Stimulated activated CD4-positive, alpha-beta T cell treated with anti-CD3 and anti-CD28 coated beads, Interleukin-4, amount 100 ng/mL, for 1 hour (primary cell): ENCODE results near the gene ITGBL1.

Source experiments
- DNase-seq: peaks from one replicate; pipeline ENCODE4 v3.0.0-alpha.2; 2020

Gene ITGBL1

DNA sequence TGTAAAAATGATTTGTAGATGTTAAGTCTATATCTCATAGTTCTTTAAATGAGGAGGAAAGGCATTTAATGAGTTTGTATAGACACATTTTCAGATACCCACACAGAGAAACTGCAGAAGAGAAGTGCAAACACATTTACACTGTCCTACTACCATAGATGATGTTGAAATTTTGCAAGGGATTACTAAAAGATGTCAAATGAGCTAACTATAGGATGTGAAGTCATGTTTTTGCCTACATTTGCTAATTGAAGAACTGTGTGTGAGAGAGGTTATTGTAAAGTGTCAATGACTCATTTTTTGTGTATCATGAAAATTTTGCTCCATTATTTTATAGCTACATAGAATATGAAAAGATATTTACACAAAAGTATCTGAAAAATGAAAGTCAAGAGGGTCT lies 178.9 kb downstream of the ITGBL1 start:
- DNase-seq, result no peak

DNA sequence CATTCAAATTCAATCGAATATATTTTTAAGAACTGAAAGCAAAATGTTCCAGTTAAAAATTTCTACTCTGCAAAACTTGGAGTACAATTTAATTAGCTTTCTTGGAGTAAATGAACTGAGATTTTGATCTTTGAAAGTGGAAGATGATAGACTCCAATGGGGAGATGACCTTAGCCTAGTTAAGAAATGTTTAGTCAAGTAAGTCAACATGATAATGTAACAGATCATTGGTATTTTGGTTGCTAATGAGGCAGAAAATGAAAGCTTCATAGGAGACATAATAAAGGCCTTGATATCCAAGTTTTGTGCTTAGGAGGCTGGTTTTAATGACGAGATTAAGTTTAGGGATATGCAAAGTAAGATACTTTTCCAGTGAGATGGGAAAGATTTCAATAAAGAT lies 181.7 kb downstream of the ITGBL1 start:
- no peak for DNase-seq

- DNase-seq, result no peak
These were observed 187.2 kb downstream of the ITGBL1 start for GRCh38 chr13:101639711-101640110.

DNA sequence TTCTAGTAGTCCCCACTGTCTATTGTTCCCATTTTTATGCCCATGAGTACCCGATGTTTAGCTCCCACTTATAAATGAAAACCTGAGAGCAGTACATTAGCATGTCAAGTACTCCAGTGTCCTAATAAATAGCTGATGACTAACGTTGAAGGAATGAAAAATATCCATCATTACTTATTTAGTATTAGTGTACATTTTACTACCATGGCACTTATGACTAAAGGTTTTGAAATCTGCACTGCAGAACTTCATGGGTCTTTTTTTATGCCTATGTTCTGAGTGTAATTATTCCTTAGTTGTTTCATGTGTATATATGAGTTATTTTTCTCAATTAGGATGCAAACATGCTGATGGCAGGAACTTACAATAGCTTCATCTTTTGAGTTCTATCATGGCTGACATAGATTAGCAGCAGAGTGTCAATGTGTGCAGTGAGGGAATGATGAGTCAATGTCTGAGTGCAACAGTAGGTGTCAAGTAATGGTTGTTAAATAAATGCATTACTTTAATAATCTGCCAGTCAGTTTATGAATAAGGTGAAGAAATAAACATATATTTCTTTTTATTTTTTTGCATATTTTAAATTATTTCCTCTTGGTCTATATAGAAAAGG lies 188.4 kb downstream of the ITGBL1 start:
- no peak for DNase-seq

DNA sequence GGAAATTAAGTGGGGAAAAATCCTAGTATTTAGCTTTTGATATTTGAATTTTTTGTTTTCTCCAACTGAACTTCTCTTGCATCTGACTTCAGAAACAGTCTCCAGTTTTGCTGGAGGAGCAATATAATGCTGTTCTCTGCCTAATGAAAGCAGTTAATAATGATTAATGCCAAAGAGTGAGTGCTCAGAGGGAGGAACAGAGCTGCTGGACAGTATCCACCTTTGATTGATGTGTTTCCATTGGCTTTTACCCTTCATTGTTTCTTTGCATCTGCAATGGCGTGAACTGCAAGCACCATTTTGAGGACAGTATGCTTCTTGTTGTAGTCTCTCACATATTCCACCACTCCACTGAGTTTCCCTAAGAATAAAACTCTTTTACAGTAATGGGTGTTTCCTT lies 193.4 kb downstream of the ITGBL1 start:
- DNase-seq, result no peak

DNA sequence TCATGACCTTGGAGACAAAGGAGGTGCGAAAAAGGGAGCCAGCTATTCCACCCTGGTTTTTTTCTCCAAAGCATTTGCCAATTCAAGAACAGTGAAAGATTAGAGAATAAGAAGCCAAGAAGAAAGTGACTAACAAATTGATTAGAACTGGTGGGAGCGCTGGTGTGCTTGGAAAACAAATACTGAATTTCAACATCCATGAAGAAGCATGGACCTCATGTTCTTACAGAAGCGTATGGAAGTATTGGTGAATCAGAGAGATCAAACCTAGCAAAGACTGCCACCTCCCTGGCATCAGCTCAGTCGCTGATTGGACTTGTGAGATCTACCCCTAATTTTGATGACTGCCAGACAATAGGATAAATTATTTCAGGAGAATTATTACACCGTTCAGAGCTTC lies 195.3 kb downstream of the ITGBL1 start:
- no peak for DNase-seq

GRCh38 chr13:101648766-101649487 lies 196.5 kb downstream of the ITGBL1 start:
- no peak for DNase-seq

GRCh38 chr13:101649488-101650126 lies 197.1 kb downstream of the ITGBL1 start:
- no peak for DNase-seq

- DNase-seq, result no peak
These were observed 202.4 kb downstream of the ITGBL1 start for GRCh38 chr13:101654883-101655282.

GRCh38 chr13:101655435-101655834 lies 203.0 kb downstream of the ITGBL1 start:
- DNase-seq, result no peak

DNA sequence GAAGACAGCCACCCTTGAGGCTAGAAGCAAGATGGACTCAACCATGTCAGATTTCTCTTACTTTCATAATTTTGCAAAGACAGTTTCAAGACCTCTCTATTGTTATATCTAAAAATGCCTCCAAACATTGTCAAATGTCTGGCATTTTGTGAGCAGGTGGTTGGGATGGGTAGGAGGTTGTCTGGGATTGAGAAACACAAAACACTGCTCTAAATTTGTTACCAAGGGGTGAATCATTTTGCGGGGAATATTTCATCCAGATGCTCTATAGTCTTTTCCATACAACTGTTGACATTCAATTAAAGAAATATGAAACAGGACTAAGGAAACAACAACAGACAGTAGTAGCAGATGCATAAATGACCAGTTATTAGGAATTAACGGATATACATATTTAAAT lies 208.2 kb downstream of the ITGBL1 start:
- no peak for DNase-seq

DNA sequence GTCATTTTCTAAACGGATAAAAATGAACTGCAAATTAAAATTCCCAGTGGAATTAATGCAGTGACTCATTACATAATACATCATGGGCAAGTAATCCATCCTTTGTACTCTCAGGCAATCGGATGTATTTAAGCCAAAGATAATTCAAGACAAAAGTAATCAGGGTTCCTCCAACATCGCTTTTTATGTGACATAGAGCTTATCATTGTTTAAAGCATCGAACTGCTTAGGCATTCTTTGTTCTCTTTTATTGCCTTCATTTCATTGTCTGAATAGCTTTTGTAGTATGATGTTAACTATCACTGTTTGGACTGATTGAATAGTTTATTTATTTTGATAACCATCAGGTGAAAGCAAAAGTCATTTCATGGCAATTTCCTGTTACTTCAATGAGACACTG lies 209.4 kb downstream of the ITGBL1 start:
- DNase-seq, result no peak

DNA sequence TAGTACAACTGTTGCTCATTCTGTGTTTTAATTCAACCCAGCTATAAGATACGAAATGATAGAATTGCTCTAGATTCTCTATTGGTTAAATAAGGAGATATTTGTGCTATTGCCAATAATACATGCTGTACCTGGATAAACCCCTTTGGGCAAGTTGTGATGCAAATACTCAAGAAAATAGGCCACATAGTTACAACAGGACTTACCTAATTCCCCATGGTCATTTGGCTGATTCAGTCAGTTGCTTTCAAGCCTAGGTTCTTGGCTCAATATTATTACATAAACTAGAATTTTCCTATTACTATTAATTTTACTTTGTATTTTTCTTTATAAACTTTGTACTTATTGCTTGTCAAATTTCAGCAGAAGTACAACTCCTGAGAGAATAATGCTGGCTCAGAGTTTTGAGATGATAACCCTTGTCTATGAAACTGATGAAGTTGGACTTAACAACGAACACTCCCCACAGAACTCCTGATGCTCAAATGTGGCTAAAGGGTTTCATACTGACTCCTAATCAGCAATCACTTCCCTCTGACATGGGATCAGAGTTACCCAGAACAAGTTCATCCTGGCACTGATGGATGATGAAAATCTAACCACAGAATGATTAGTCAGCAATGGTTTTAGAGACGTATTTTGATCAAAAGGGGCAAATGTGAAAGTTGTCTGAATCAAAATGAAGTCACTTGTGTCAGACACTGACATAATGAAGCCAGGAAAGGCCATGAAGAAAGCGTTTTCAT lies 221.1 kb downstream of the ITGBL1 start:
- DNase-seq, result no peak

DNA sequence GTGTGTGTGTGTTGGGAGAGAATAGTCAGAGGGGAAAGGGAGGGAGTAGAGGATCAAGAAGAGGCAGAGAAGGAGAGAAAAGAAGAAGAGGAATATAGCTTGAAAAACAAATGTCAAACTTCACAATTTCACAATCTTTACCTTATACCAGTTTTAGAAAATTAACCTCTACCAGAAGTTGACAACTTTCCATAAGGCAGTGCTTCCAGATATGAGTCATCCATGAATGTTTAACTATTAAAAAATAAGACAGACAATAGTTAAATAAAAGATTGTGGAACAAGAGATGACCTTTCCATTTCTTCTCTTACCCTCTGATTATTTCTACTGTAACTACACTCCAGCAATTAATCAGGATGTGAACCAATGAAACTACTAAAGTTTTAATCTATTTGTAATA lies 229.4 kb downstream of the ITGBL1 start:
- no peak for DNase-seq

DNA sequence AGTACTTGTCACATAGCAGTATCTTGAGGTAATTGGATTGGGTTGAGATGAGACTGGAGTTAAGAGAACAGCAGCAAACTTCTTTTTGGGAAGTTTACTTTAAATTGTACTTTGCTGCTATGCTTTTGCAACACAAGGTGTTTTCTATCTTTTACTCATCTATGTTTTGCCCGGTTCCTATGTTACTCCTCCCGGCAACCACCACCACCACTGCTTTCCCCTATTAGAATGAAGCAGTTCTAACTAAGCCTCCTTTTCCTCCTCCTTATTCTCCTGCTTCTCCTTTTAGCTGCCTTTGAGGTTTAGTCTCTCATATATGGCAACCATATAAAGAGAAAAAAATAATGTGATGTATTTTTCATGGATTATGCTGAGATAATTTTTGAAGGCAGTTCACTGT lies 233.5 kb downstream of the ITGBL1 start:
- DNase-seq, result no peak

DNA sequence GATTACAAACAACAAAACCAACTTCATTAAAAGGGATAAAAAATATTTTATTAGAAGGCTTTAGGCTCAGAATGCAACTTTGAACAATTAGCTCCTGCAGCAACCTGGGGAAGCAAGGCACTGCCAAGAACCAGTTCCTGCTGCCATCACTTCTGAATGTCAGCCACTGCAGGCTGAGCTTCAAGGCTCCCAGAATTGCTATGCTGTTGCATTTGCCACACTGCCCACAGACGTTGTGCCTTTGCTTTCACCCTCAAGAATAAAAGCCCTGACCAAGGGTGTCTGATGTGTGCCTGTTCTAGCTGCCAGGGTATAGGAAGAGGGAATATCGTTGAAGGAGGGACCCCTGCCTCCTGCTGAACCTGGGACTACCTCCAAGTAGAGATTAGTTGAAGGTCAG lies 238.4 kb downstream of the ITGBL1 start:
- no peak for DNase-seq

- no peak for DNase-seq
These were observed 238.9 kb downstream of the ITGBL1 start for GRCh38 chr13:101691341-101691860.

GRCh38 chr13:101695870-101696516 lies 243.5 kb downstream of the ITGBL1 start:
- no peak for DNase-seq

- no peak for DNase-seq
These were observed 245.3 kb downstream of the ITGBL1 start for GRCh38 chr13:101697745-101698144.

DNA sequence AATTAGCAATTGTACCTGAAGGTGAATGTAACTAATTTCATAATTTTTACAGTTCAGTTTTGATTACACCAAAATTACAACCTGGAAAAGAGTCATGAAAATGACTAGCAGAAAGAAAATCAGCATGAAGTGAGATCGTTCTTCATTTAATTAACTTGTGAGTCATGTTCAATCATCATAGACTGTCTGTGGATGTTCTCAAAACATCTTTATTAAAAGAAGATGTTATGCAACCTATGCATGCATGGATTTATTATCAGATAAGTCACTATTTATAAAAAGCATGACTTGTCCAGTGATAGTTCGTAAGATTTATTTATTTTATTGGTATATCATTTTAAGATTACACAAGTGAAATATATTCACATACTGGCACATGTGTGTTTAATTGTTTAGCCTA lies 245.9 kb downstream of the ITGBL1 start:
- DNase-seq, result no peak

GRCh38 chr13:101700598-101700997 lies 248.1 kb downstream of the ITGBL1 start:
- no peak for DNase-seq

DNA sequence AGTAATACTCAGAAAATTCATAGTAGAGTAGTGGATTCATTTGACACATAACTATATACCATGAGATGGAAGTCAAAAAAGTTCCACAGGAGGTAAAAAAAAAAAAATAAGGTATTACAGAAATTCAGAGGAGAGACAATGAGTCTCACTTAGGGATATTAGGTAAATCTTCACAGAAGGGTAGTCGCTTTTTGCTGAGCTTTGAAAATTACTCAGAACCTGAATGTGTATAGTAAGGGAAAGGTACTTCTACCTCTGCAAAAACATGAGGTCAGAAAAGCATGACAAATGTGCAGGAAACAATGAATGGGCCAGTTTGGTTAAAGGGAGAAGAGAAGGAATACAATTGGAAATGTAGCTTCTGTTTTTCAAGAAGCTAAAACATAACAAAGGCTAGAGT lies 250.6 kb downstream of the ITGBL1 start:
- DNase-seq, result no peak

DNA sequence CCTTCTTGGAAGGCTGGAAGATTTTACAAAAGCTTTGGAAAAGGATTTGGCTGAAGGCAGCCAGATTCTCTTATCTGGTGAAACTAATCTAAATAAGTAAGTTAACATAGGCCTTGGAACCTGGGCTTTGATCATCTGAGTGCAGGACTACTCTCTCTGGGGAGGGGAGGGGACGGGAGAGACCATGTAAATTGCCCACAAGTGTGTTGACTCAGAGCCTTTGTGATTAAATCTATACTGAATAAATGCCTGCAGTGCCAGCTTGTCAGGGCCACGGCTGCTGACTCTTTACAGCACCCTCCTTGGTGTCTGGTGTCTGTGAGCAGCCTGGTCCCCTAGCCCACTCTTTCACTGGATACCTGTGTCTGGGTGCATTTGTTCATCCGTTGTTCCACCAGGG lies 251.4 kb downstream of the ITGBL1 start:
- no peak for DNase-seq
